CD1c-positive myeloid dendritic cell (primary cell): ENCODE measurements around the gene GLYATL1B.
"Not testable (repeated sequence)": the region's sequence is repeated elsewhere in the genome, so short reads cannot be mapped to it uniquely, and the experiment has no call there.

Source experiments
- DNase-seq: peaks from one replicate; pipeline ENCODE4 v3.0.0-alpha.2; 2016; ENCODE audit errors: extremely low spot score

Gene GLYATL1B, protein sequence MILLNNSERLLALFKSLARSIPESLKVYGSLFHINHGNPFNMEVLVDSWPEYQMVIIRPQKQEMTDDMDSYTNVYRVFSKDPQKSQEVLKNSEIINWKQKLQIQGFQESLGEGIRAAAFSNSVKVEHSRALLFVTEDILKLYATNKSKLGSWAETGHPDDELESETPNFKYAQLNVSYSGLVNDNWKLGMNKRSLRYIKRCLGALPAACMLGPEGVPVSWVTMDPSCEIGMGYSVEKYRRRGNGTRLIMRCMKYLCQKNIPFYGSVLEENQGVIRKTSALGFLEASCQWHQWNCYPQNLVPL

DNA sequence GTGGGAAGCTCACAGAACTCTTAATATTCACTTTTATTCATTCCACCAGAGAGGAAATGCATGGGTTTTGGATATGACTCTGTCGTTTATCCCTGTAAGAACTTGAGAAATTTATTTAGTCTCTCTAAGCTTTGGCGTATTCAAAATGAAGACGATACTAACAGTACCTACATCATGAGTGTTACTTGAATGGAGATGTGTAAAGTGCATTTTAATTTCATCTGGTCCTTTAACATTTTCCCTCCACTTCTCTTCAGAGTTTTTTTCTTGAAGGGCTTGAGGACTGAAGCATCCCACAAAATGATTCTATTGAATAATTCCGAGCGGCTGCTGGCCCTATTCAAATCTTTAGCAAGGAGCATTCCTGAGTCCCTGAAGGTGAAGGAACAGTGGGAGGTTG lies at the start of gene GLYATL1B:
Gene GLYATL1B (plus strand): TSS at position 301 of the 400 bp plus-strand sequence. CDS start 0 bp downstream, at position 301.
- not testable (repeated sequence) for DNase-seq

DNA sequence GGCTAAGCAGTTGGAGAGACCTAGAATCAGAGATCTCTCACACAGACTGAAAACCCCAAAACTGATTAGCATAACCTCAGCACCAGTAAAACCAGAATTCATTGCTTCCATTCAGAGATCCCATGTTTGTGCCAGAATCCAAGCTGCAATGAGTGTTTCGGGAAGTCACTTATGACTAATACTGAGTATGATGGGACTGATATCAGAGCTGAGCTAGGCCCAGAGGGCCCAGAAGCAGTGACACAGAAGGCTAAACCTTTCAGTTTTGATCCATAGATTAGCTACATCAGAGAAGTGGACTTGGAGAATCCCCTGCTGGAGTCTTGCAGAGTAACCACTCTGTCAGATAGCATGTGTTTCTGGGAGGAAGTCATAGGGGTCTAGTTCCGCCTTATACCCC lies 49.6 kb upstream of the GLYATL1B start:
- not testable (repeated sequence) for DNase-seq

DNA sequence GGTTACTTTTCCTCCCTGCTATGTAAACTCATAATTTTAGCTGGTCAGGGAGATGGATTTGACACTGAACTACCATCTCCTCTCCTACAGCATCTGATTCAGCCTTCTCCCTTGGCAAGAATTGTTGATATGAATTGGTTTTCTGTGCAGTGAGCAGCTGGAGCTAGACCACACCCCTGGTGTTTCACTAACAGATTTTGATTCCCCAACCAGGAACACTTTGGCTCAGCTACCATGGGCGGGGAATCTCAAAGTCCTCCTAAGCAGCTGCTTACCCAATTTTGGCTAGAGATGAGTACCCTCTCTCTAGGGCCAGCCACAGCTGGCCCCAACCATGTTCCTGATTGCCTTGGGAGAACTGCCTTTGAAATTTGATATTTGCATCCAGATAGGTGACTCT lies 48.7 kb upstream of the GLYATL1B start:
- not testable (repeated sequence) for DNase-seq

DNA sequence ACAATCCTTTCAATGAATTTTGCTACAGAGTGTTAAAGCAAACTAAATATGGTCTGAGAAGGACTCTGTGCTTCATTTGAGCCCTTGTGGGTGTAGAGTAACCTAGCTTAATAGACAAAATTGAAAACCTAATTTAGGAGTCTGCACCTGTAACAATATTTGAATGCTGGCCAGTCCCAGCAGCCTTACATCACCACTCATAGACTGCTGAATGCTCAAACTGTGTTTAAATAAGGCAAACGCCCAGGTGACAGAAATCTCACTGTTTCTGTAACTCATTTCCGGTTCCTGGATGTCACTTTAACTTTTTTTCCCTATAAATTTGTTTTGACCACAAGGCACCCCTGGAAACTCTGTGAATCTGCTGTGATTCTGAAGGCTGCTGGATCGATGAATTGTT lies 45.5 kb upstream of the GLYATL1B start:
- no peak for DNase-seq

DNA sequence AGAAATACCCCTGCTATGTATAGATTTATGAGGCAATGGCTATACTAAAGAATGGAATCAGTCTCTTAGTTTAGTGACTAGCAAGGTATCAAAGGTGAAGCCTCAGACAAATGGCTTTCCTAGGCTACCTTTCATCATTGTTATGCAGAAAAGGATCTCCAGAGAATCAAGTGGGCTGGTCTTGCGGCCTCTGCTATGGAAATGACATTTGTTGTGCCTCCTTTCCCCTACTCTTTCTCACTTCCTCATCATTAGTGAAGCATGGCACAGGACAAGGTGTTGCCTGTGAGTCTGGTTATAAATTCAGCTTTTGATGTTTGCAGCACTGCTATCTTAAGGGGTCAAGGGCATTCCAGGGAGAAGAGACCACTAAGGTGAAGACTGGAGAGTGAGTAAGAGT lies 34.7 kb upstream of the GLYATL1B start:
- DNase-seq = peak; percentile 17

DNA sequence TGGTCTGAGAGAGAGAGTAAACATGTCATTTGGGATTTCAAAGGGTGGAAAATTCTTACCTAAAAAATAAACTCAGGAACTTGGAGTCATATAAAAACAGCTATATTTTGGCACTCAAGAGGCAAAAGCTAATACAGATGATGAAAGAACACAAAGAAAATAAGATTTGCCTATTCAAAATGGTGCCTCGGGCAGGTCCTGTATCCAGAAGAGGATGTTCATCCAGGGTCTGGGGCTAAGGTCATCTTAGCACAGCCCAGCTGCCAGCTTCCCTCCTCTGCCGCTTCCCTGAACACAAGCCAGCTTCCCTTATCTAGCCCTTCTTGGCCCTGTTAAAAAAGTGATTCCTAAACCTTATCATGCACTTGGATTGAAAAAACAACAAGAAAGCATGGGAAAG lies 33.8 kb upstream of the GLYATL1B start:
- peak; percentile 5 for DNase-seq

DNA sequence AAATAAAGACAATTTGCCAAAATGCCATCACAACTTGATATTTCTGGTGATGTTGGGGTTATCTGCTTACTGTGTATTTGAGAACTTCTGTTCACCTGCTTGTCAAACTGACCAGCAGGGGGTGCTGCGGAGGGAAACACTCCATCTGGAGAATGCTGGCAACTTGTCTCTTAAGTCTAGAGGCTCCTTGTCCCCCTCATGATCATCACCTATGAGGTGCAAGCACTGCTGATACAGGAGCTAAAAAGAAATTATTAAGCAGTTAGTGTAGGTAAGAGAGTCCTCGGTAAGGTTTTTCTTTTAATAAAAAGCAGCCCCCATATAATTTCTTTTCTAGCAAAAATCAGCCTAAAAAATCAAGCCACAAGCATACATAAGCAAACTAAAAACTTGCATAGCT lies 32.7 kb upstream of the GLYATL1B start:
- DNase-seq = peak; percentile 68

DNA sequence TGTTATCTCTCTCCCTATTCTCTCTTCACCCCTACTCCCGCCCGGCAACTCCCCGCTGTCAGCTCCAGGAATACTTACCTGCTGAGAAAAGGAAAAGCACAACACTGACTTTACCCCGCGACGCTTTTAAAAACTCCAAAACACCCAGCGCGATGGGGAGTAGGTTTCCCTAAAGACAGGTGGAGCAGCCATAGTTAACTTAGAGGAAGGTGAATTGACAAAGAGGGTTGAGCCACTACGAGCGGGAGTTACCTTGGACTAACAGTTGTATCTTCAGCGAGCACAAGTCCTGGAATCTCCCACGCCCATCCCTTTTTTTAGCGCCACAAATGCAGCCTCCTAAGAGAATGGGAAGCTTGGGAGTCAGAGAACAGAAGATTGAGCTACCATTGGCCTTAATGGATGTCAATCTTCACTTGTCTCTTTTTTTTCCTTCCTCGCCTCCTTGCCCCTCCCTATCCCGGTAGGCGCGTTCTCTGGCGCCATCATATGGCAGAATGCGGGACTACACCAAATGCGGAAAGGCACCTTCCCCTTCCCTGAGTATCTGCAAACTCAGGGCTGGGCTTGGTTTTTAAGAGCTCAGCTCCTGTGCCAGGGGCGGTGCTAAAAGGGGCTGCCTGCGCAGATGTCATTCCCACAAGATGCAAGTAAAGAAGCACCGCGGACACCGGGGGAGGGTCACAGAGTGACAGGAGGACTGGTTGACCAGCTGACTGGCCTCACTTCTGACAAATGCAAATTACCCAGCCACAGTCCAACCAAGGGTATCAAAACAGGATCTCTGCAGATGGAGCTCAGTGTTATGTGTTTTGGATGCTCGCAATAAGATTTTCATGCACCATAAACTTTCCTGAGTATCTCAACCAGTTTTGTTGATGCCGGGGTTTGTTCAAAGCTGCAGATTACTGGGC lies 27.7 kb upstream of the GLYATL1B start:
- DNase-seq = peak; percentile 94

DNA sequence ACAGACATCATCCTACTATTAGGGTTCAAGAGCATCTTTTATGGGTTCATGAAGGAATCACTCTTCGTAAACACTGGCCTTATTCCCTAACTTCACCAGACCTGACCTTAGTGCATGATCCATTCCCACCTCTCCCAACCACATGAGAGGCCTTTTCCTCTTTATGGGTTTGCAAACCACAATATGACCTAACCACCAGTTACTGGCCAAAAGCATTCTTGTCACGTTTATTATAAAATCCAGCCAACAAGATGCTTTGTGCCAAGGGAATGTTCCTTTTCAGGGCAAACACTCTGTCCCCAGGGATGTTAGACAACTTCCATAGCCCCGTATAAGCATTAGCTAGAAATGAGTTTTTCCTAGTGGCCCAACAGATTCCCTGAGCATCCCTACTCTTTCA lies 26.0 kb upstream of the GLYATL1B start:
- DNase-seq = not testable (repeated sequence)

DNA sequence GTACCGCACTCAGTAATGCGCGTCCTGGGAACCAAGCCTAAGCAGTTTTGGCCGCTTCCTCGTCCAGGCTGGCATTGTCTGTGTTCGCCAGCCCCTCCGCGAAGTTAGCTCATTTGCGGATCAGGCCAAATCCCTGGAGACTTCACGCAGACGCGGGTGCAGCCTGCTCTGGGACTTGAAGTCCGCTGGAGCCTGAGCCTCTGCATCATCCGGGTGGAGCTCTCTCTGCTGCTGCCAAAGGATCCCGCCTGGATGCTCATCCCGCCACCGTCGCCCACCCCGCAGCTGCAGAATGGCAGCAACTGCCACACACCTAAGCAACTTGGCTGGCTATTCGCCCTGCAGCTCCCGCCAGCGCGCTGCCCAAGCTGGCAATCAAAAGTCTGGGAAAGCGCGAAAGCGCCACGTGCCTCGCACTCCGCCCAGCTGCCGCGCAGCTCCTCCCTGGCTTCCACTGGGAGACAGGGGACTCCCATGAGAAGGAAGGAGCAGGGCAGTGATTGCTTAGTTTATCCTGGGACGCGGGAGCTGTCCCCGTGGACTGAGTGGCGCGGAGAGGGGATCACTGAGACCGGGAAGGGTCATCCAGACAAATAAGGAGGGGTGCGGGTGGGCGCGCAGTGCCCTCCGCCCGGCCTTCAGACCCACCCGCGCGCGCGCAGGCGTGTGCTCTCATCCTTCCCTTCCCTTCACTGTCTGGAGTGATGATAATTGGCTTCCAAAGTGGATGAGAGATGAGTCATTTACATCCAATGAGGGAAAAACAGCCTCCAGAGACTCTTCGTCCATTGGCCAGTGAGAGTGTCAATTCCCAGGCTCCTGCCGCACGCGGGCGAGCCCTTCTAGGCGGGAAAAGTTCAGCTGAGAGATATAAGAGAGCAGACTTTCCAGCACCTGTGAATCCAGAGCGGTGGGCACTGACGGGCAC lies 23.2 kb upstream of the GLYATL1B start:
- DNase-seq = no peak

DNA sequence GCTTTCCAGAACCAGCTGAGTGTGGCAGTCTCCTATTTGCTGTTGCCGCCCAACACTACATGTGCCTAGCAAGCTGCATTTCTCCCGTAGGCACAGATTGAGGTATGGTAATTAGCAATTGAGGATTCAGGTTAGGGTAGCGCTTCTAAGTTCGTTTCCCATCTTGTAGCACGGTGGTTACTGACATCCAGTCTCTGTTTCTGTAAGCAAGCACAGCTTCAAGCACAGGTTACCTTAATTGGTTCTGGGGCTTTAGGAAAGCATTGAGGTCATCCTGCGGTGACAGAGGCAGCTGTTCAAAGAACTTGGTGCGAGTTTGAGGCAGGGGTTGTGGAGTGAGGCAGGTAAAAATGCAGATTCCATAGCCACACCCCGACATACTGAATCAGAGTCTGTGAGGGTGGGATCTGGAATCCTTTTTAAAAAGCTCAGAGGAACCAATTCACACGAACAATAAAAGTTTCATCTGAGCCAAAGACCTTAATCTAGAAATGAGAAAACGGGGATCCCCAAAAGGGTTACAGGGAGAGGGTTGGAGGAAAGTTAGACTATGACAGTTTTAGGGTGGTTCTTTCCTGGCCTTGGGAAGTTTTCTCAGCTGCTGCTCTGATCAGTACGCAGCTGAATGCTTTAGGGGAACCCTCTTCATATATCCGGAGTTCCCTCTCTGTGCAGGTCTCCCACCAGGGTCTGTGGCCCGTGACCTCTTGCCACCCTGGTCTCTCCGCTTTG lies 21.9 kb upstream of the GLYATL1B start:
- DNase-seq = not testable (repeated sequence)

DNA sequence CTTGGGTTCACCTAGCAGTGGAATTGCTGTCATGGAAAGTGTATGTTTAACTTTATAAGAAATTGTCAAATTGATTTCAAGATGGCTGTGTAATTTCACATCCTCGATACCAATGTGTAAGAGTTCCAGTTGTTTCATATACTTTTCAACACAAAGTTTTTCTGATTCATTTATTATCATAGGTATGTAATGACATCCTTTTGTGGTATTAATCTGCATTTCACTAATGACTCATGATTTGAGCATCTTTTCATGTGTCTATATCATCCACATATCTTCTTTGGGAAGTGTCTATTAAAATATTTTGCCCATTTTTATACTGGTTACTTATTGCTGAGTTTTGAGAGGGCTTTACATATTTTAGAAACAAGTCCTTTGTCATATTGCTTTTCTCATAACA lies 17.0 kb upstream of the GLYATL1B start:
- DNase-seq = no peak

DNA sequence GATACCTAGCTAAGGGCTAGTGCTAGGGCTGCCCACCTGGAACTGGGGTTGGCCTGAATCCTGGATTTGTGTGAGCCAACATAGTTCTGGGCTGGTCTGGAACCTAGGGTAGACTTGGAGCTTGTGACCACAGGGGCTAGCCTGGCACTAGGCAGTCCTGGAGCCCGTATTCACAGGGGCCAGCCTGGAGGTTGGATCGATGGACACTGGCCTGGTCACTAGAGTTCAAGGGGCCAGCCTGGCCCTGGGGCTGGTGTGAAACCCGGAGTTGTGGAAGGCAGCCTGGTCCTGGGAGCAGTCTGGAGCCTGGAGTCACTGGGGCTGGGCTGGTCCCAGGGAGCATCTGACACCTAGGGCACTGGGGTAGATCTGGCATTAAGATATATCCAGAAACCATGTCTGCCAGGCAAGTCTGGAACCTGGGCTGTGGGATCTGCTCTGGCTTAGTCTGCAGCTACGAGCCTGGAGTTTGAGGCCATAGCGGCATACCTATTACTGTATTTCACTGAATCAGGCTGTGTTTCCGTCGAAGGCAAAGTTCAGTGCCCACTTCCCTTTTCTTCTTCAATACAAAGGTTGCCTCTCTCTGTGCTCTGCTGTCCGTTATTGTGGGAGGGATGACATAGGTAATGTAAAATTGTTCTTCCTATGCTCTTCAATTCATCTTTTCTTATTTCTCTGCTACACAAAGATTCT lies 9.1 kb upstream of the GLYATL1B start:
- DNase-seq = peak; percentile 33

DNA sequence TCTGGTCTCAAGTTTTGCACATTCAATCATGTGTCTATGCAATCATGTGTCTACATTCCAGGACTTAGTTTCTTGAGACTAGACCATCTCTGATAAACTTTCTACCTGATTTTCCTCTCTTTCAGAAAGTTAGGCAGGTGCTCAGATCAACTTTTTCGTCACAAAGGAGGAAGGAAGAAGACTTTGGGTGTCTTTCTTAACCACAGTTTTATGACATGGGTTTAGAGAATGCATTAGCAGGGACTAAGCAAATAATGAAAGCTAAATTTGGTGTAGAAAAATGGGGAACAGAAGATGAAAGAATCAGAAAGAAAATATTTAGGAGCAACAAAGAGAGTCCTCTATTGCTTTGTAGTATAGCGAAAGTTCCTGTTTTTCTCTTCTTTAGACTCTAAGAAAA lies 7.7 kb upstream of the GLYATL1B start:
- no peak for DNase-seq

DNA sequence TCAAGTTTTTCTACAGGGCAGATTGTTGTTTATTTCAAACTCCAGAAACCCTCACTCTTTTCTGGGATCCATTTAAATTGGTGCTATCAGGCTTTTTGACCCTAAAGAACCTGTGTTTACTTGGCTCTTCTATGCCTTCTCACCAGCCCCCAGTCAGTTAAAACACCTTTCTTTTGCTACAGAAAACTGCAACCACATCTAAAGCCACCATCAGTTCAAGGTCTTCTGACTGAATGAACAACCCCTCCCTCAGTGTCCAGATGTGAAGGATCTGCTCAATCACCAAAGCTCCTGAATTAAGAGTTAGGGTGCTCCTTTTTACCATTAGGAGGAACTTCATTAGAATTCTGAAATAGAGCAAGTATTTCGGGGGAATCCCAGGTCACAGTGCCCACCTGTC lies 7.0 kb upstream of the GLYATL1B start:
- no peak for DNase-seq

DNA sequence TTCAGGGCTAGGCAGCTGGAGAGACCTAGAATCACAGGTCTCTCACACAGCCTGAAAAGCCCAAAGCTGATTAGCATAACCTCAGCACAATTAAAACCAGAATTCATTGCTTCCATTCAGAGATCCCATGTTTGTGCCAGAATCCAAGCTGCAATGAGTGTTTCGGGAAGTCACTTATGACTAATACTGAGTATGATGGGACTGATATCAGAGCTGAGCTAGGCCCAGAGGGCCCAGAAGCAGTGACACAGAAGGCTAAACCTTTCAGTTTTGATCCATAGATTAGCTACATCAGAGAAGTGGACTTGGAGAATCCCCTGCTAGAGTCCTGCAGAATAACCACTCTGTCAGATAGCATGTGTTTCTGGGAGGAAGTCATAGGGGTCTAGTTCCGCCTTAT lies 5.7 kb upstream of the GLYATL1B start:
- not testable (repeated sequence) for DNase-seq

DNA sequence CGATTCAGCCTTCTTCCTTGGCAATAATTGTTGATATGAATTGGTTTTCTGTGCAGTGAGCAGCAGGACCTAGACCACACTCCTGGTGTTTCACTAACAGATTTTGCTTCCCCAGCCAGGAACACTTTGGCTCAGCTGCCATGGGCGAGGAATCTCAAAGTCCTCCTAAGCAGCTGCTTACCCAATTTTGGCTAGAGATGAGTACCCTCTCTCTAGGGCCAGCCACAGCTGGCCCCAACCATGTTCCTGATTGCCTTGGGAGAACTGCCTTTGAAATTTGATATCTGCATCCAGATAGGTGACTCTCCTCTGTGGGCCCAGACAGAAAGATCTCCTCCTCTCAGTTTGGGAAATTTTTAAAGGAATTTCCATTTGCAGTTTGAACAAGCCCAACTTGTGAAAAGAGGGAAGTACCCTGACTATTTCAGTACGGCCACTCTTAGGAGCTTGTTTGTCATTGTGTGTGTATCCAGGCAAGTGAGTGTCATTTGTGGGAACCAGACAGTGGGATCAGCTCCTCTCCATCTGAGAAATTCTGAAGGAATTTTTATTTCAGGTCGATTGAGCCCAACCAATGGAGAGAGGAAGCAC lies 4.6 kb upstream of the GLYATL1B start:
- not testable (repeated sequence) for DNase-seq

DNA sequence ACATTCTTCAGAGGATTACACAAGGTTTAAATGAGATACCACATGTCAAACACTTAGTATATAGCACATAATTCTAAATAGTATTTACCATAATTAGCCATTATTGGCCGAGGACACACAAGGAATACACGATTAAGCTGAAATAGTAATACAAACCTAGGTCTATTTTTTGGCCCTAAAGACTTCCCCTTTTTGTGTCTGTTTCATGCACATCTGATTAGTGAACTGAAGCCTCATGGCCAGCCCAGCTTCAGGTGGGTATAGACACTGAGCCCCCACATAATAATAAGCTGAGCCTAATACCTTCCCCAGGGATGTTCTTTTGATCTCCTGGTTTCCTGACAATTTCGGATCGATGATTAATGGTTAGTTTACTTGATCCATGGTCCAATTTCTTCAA lies 2.1 kb downstream of the GLYATL1B start:
- DNase-seq = no peak

DNA sequence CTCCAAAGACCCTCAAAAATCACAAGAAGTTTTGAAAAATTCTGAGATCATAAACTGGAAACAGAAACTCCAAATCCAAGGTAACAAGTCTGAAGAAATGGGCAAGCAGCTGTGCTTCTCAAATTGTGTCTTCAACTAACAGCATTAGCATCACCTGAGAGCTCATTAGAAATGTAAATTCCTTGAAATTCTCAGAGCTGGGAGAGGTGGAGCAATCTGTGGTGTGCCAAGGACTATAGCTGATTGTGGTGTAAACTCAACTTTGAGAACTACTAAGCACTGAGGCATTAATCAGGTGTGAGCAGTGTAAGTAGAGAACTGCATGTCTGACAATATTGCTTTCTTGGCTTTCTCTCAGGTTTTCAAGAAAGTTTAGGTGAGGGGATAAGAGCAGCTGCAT lies 7.5 kb downstream of the GLYATL1B start:
- DNase-seq = not testable (repeated sequence)

DNA sequence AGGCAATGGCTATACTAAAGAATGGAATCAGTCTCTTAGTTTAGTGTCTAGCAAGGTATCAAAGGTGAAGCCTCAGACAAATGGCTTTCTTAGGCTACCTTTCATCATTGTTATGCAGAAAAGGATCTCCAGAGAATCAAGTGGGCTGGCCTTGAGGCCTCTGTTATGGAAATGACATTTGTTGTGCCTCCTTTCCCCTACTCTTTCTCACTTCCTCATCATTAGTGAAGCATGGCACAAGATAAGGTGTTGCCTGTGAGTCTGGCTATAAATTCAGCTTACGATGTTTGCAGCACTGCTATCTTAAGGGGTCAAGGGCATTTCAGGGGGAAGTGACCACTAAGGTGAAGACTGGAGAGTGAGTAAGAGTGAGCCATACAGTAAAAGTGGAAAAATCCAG lies 9.1 kb downstream of the GLYATL1B start:
- peak; percentile 24 for DNase-seq
